ENCODE data around the gene TBC1D23. TPM values are rescaled to one million over a fixed set of nuclear protein-coding genes. Genes with fewer than 3 reads are reported as not detected.
A peak's percentile ranks its signal among the peaks of the same experiment; 100 is the strongest.

Gene TBC1D23
- polyA plus RNA-seq, 1 experiment: 65.7 TPM

- CTCF ChIA-PET: interaction anchor here (0.5 to 5.2 kb wide), 61 partner anchors 8 to 466 kb away, joined by 3 to 124 read pairs (median 4); partner anchors contain the start of genes CMSS1 and FILIP1L
- Histone ChIP-seq H3K9me3 (ENCODE audit: control insufficient read depth, insufficient read depth, low read length) (no peaks in the 10 kb centered on the region), H3K4me3 (ENCODE audit: low read depth, low read length) (no peak overlapping the region), H3K27ac (ENCODE audit: low read depth, low read length) (no peak overlapping the region), H3K27me3 (ENCODE audit: control insufficient read depth, insufficient read depth, low read length) (no peaks in the 10 kb centered on the region)
- TF ChIP-seq CTCF (IDR thresholded peaks at IDR 0.05; ENCODE audit: low read depth, low read length): peak; percentile 81
- POLR2A ChIA-PET: interaction anchor here (0.8 to 1.1 kb wide), 5 partner anchors 180 to 404 kb away, joined by 3 to 10 read pairs (median 5); partner anchors contain the start of gene TMEM45A
- DNase-seq (ENCODE audit: low read depth, low spot score): peak; percentile 59
Measured at GRCh38 chr3:100254168-100254777, 6.5 kb upstream of the TBC1D23 start.

- H3K27ac ChIP-seq (ENCODE audit: low read depth, low read length): no peak overlapping the region
- H3K27me3 ChIP-seq (ENCODE audit: control insufficient read depth, insufficient read depth, low read length): no peaks in the 10 kb centered on the region
- H3K9me3 ChIP-seq (ENCODE audit: control insufficient read depth, insufficient read depth, low read length): peaks cover 3% of the 10 kb centered on the region; the same call in 1 of the 2 replicates
- no peak for DNase-seq (ENCODE audit: low read depth, low spot score)
- no peak overlapping the region for H3K4me3 ChIP-seq (ENCODE audit: low read depth, low read length)
- TF ChIP-seq CTCF (IDR thresholded peaks at IDR 0.05; ENCODE audit: low read depth, low read length): no peak
- ChIA-PET POLR2A (no interaction called here), CTCF (interaction anchor here (0.7 to 5.2 kb wide), 4 partner anchors 17 to 425 kb away, joined by 3 to 124 read pairs (median 31); no protein-coding TSS in a partner anchor)
Measured at GRCh38 chr3:100256731-100257151, 4.1 kb upstream of the TBC1D23 start.

- no peak for DNase-seq (ENCODE audit: low read depth, low spot score)
- no peak overlapping the region for H3K27ac ChIP-seq (ENCODE audit: low read depth, low read length)
- no peak for TF ChIP-seq CTCF (IDR thresholded peaks at IDR 0.05; ENCODE audit: low read depth, low read length)
- ChIA-PET CTCF (interaction anchor here (1.5 to 5.2 kb wide), 2 partner anchors 415 to 425 kb away, joined by 6 to 124 read pairs; no protein-coding TSS in a partner anchor), POLR2A (no interaction called here)
- peaks cover 3% of the 10 kb centered on the region; the same call in 1 of the 2 replicates for H3K9me3 ChIP-seq (ENCODE audit: control insufficient read depth, insufficient read depth, low read length)
- no peak overlapping the region for H3K4me3 ChIP-seq (ENCODE audit: low read depth, low read length)
- no peaks in the 10 kb centered on the region for H3K27me3 ChIP-seq (ENCODE audit: control insufficient read depth, insufficient read depth, low read length)
Measured at GRCh38 chr3:100257586-100257985, 3.2 kb upstream of the TBC1D23 start.

- H3K27me3 ChIP-seq (ENCODE audit: control insufficient read depth, insufficient read depth, low read length): no peaks in the 10 kb centered on the region
- no peak for DNase-seq (ENCODE audit: low read depth, low spot score)
- POLR2A ChIA-PET: interaction anchor here (0.7 to 1.7 kb wide), 9 partner anchors 9 to 413 kb away, joined by 3 to 18 read pairs (median 4); no protein-coding TSS in a partner anchor
- peak; percentile 26 for TF ChIP-seq CTCF (IDR thresholded peaks at IDR 0.05; ENCODE audit: low read depth, low read length)
- H3K27ac ChIP-seq (ENCODE audit: low read depth, low read length): peak overlapping the region; percentile 72
- H3K4me3 ChIP-seq (ENCODE audit: low read depth, low read length): peak overlapping the region; percentile 51
- peaks cover 3% of the 10 kb centered on the region; the same call in 1 of the 2 replicates for H3K9me3 ChIP-seq (ENCODE audit: control insufficient read depth, insufficient read depth, low read length)
- CTCF ChIA-PET: interaction anchor here (0.9 to 1.4 kb wide), 4 partner anchors 186 to 428 kb away, joined by 3 to 14 read pairs (median 3); no protein-coding TSS in a partner anchor
Measured at GRCh38 chr3:100260081-100260684, 609 bp upstream of the TBC1D23 start.

Measured in AG04450 (cell line).